Measurements from ENCODE around the gene NOS1AP.

The NOS1AP gene

DNA sequence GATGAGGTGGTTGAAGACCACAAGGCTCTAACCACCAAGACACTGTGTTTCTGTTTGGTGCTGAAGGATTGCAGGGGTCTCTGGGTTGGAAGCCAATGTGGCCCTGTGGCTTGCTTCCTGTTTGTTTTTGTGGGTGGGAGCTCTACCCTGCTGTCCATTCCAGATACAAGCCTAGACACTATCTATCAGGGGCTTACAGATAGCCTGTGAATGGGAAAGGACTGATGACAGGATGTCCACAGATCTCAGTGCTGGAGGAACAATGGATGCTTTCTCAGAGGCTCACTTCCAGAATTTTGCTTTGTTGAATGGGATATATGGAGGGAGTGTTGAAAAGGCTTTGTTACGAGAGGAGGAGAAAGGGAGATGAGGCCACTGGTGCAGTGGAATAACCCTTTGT, 69.7 kb downstream of the NOS1AP start:
- no peak for DNase-seq

DNA sequence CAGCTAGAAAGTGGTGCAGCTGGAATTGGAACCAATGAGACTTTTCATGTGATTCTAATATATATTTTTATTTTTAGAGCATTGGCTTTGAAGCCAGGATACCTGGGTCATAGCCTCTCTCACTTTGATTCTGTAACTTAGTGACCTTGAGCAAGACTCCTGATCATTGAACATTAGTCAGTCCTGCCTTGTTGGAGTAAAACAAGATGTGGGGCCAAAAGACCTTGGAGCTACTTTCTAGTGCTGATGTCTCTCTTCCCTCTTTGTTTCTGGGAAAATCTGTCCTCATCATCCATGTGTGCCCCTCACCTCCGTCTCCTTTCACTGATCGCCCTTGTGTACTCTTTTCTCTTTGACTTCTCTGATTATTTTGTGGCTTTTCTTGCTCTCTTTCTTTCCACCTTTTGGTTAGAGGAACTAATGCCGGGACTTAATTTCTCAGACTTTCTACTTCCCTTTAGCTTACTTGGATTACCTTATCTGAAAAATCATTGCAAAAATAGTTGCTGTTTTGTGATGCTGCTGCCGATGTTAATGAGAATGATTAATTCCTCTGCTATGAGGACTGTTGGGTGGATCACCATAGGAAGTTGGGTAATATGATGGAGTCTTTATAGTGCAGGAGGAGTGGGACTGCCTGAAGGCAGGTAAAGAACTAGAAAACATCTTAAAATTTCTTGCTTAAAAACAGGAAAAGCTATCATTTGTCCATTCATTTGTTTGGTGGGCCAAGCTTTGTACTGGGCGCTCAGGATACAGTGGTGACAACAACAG, 72.0 kb downstream of the NOS1AP start:
- DNase-seq: no peak

DNA sequence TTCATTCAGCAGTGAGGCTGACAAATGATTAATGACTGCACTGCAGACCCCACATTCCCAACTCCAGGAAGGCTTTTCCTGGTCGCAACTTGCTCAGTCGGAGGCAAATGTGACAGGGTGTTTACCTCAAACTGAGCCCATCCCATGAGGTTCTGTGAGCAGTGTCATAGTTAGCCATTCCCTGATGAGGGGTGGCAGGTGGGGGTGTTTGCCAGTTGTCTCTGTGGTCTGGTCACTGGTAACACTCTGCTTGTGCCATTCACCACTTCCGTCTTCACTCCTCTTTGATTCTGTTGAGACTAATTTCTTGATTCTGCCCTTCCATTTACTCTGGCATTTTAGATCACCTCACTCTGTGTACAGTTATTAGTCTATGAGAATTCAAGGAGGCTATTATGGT, 73.5 kb downstream of the NOS1AP start:
- DNase-seq: no peak

DNA sequence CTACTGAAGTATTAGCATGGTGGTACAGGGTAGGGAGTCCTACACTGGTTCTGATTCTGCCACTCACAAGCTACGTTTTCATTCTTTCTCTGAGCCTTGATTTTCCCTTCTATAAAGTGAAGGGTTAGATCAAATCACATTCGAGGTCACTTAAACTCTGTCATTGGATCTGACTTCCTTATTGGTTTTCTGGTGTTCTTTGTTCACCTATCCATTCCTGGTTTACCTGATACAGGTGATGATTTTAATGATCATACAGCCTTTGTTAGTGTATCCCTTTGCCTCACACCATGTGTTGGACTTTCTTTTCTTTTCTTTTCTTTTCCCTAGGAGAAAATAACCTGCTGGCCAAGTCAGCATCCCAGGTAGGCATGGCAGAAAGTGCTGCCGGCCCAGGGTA, 74.8 kb downstream of the NOS1AP start:
- DNase-seq: no peak

DNA sequence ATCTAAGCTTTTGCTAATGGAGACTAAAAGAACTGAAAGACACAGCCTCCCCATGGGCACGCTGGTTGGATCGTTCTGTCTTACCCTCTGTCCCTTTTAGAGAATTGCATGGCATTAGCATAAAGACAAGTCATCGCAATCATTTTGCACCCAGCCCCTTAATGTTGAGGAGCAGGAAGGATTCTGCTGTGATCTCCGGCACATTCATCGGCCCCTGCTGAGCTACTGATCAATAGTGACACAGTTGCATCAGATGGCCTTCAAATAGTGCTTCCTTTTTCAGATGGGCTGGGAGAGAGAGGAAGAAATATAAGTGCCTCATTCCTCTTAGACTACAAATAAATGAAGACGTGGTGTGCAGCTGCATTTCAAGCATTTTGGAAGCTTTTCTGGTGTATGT, 75.4 kb downstream of the NOS1AP start:
- DNase-seq: no peak

DNA sequence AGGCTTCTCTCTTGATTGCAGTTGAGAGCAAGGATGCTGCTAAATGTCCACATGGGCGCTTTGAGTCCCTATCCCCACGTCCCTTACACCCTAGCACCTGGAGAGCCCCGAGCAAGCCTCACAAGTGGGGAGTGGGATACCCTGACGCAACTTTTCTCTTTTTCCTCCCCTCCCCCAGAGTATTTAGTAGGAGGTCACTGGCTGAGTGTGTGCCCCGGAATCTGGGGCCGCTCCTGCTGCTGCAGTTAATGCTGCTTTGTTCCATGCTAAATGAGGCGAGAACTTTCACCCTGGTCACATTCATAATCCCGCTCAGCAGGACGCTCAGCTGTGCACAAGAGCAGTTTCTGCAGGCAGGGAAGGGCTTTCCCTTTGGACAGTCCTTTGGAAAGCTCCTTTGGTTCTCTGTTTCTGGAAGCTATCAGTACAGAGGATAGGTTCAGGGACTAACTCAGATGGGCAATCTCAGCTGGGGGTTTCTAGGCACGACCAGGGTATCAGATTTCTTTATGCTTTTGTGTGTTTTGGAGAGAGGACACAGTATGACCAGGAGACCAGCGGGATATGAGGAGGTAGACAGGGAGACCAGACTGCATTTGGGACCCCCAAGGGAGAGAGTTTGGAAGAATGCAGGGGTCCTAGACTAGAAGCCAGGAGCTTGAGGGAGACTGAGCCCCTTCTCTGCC, 75.9 kb downstream of the NOS1AP start:
- DNase-seq: peak; percentile 29

DNA sequence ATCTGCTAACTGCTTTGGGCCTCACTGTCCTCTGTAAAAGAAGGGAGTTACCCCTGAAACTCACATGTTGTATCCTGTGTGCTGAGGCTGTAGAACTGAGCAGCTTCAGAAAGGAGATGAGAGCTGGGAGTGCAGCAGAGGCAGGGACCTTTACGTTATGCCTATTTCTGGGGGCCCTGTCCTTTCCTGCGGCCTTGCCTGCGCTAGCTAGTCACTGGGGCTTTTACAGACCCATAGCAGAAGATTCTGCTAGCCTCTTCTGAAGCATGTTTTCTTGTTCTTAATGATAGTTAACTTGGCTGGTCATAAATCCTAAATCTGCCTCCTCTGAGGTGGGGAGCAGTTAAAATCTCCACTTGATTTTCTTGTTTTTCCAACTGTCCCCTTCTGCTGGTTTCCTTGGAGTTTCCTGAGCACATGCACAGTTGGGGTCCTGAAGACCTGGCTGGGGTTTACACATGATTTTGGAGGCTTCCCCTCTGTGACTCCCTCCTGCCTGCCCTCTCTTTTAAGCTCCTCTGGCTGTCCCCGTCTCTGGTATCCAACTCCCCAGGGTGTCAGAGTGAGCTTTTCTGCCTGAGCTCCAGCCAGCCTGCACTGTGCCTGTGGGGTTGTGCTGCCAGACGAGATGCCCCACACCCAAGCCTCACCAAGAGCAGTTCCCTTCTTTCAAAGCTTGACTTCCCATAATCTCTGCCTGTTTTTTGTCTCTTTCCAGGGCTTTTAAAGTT, 76.6 kb downstream of the NOS1AP start:
- no peak for DNase-seq

DNA sequence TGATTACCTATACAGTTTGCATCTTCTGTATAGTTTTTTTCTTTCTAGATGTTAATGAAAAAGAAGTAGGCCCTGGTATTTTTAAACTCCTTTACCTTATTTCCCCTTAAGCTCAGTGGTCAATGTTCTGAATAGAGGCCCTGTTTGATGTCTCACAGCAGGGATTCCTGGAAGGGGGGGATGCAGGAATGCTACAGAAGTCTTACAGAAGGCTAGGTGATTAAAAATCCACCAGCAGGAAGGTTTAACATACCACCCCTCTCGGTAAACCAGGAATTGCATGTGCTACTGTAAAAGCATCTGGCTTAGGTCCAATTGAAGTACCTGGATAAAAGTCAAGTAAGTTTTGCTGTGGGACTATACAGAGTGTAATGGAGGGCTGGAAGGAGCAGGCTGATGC, 78.3 kb downstream of the NOS1AP start:
- DNase-seq: no peak

DNA sequence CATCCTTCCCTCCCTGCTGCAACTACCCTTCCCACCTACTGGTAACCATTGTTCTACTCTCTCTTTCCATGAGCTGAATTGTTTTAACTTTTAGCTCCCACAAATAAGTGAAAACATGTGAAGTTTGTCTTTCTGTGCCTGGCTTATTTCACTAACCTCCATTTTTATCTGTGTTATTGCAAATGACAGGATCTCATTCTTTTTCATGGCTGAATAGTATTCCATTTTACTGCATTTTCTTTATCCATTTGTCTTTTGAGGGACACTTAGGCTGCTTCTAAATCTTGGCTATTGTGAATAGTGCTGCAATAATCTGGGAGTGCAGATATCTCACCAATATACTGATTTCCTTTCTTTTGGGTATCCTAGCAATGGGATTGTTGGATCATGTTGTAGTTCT, 80.6 kb downstream of the NOS1AP start:
- no peak for DNase-seq

DNA sequence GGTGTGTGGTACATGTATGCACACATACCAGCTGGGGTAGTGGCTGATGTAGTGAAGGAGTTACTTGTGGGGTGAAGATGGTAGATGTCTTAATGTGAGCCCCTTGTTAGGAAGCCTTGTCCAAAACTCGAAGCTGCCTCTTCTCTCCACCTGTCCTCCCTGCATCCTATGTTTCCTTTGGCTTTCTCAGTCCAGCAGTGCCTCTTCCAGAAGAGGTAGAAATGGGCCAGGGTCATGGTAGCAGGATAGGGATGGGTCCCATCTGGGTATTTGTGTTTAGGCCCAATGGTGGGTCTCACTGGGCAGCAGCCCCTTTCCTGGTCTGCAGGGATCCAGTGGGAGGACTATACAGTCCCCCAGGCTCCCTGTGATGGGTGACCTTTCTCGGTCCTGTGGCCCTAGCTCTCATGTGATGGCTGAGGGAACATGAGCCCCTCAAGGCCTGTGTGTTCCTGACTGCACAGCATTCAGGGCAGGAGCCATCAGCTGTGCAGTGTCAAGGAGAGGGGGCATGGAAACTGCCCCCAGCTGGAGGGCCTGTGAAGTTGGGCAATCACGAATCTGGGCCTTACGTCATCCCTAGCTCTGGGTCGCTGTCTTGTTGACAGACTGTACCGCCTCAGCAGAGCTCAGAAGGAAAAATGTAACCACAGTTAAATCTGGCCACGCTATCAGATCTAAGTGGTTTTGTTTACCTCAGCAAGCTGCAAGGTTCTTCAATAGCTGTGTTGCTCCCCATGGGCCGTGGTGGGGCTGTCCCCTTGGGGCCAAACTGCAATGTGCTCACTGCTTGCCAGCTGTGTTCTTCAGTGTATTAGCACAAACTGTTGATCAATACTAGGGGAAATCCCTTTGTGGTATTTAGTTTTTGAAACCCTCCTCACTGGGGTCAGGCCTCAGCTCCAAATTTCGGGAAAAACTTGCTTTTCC, 82.7 kb downstream of the NOS1AP start:
- DNase-seq: no peak

DNA sequence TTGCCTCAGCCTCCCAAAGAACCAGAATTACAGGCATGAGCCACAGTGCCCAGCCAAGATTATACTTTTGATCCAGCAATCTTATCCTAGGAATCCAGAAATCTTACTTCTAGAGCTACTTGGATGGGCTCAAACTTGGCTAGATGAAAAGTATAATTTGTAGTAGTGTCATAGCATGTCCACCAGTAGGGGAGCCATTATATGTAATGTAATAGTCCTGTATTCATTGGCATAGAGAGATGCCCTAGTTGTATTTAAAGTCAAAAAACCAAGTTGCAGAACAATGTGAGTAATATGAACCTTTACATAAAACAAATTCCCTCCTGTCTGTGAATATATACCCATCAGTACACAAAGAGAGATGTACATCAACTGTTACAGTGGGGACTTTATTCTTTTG, 83.9 kb downstream of the NOS1AP start:
- DNase-seq: no peak

DNA sequence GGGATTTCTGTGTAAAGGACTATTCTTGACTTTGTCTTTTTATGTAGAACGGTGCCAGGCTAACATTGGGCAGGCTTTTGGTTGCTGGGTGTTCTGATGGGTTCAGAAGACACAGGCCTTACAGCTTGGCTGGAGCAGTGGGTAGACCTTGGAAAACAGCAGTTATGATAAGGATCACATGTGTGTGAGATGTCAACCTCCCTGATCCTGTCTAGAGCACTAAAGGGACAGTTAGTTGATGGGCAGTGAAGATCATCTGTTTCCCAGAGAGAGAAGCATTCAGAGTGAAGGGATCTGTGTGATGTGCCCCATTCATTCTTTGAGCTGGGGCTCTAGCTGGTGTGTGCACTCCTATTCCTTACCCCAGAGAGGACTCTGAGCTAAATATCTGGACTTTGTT, 88.0 kb downstream of the NOS1AP start:
- DNase-seq: no peak

DNA sequence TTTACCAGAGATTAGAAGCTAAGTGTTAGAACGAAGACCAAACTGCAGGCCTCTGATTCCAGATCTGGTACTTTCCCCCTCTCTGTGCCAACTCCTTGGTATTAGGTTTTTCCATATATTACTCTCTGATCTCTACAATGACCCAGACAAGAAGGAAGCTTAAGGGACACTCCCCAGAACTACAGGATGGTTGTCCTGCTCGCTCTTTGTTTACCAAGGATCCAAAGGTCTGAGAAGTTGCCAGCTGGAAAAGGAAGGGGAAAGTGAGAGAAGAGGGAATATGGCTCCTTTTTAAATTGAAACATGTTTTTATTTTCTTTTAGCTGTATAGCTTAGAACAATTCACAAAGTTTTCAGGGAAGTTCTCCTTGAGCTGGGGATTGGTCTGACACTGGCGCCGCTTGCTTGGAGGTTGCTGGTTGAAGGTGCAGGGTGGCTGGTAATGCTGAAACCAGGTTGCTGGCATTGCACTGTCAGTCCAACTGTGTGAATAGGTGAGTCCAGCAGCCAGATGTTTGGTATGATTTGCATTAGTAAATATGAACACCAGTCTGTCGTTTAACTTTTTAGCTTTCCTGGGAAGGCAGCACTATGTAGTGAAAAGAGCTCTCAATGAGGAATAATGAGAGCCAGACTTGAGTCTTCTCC, 89.3 kb downstream of the NOS1AP start:
- peak; percentile 37 for DNase-seq

DNA sequence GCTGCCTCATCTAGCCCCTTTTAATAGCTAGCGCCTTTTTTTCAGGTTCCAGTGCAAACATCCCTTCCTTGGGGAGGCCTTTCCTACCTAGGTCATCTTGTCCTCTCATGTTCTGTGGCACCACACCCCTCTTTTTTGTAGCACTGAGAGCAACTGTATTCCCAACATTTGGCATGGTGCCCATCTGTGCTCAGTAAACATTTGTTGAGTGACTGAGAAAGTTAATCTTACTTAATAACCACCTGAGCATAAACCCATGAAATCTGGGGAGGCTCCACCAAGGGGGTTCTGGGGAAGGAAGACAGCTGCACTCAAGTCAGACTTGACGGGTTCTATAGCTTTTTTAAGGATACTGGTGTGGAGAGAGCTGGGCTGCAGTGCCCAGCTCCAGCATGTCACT, 90.0 kb downstream of the NOS1AP start:
- DNase-seq: no peak

DNA sequence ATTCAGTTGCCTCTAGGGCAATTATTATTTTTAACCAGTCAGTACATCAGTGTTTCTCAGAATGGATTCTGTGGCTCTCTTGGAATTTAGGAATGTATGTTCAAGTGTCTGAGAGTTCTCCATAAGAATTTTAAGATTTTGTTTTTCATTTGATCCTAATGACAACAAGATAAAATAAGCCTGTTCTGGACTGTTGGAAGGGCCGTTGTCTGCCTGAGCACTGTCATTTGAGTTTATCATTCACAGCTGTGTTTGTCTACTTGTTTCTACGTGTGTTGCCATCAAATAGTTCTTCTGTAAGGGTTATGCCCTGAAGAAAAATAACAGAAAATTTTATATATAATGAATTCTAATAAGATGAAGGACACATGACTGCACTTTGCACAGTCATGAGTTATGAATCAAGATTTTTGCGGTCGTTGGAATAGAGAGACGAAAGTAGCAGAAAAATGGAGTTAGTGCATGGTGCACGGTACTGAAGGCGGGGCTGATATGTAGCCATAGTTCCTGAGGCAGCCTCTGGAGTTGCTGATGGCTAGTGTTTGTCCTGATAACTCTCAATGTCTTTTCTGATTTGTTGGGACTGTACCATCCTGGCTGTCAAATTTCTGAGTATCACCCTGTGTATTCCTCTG, 92.5 kb downstream of the NOS1AP start:
- peak; percentile 91 for DNase-seq

DNA sequence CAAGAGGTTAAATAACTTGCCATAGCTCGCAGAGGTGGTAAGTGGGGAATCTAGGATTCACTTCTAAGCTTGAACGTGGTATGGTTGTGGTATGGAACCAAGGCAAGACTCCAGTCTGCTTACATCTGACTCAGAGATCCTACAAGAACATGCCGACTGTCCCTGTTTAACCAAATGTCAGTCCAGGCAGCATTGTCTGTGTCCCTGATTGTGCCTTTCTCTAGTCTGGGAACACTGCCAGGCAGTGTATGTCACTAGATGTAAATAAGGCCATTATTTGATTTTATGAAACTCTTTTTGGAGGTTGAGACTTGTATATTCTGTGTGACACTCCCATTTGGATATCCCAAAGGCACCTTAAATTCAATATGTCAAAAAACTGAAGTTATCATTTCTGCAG, 96.0 kb downstream of the NOS1AP start:
- DNase-seq: no peak

DNA sequence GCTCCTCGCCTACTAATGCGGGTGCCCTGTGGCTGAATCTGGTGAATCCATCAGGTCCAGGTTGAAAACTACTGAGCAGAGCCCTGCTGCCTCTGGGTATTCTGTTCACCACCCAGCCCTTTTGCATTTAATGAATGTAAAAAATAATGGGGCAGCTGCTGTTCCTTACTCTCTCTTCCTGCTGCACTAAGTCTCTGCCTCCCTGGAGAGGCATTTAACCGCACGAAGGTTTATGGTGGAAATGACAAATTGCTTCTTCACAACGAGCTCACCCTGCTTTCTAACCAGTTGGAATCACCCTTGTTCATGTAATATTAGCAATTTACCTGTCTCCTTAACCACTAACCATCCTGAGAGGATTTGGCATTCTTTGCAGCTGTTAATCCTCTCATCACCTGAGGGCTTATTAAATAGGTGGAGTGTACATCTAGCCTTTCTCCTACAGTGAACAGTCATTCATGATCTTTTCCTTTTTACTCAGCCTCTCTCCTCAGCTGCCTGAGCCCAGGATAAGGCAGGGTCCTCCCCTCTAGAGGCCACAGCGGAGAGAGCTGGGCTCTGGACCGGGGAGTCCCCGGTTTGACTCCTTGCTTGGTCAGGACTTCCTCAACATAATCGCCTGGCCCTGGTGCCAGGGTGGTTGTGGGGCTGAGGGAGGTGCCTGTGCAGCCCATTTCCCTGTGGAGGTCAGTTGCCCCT, 97.6 kb downstream of the NOS1AP start:
- peak; percentile 53 for DNase-seq

DNA sequence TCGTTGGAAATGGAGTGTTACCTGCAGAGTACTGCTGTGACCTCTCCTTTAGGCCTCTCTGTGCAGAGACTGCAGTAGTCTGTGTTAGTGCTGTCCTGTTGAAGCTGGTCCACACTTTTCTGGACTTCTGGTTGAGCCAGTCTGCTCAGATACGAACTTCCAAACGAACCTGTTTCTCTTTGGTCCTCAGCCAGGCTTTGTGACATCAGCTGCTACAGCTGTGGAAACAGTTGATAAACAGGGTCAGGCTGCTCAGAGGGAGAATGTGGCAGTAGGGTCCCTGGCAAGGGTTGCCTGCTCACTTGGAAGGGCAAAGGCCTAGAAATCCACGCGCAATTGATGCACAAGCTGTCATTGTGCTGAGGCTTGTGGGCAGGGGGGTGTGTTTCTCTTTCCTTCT, 98.8 kb downstream of the NOS1AP start:
- no peak for DNase-seq

DNA sequence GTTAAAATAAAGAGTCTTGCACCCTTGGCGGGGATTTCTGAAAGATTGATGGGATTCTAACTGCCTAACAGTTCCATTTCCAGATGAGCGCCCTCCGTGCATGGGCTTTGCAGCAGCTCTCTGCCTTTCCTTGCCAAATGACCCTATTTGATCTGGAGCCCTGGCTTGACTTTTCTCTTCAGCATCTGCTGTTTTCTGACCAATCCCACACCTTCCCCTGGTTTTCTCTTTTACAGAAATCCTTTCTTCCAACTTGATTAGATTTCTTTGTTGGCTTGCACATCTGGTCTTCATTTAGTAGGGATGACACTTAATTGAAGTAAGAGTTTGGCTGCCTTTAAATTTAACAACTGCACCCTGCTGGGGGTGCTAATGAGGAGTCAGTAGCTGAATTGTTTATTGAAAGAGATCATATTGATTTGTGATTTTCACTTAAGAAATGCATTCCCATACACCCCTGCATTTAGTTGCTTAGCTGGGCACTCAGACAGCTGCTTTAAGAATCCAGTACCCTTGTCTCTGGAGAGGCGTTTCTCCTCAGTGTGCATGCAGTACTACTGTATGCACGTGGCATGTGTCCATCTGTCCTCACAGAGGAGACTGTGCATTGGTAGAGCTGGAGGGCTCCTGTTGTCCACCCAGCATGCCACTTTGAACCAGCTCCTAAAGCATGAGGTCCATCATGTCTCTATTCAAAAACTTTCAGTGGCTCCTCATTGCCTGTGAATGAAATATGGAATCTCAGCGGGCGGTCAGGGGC, 99.7 kb downstream of the NOS1AP start:
- no peak for DNase-seq

DNA sequence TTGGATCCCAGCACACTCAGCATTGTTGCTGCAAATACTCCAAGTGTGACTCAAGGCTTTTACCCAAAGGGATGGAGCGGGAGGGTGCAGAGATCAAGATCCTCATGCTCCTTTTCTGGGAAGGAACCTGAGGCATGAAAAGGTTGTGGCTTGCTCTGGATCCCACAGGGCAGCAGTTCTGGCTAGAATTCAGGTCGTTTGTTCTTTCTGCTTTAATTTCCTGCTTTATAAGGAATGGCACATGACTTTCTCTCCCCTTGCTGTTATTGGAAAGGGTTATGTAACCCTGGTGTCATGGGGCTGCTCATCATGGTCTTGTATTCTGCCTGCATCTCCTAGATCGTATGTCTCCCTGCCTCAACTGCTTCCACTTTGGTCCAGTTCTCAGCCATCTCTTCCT, 101.6 kb downstream of the NOS1AP start:
- no peak for DNase-seq
